Measurements from ENCODE around the gene HOXA7. TPM values are rescaled to one million over a fixed set of nuclear protein-coding genes. Genes with fewer than 3 reads are reported as not detected.
A peak's percentile ranks its signal among the peaks of the same experiment; 100 is the strongest.

The HOXA7 gene
- total RNA-seq, 1 donor from 2014 or later: 12.0 TPM

DNA sequence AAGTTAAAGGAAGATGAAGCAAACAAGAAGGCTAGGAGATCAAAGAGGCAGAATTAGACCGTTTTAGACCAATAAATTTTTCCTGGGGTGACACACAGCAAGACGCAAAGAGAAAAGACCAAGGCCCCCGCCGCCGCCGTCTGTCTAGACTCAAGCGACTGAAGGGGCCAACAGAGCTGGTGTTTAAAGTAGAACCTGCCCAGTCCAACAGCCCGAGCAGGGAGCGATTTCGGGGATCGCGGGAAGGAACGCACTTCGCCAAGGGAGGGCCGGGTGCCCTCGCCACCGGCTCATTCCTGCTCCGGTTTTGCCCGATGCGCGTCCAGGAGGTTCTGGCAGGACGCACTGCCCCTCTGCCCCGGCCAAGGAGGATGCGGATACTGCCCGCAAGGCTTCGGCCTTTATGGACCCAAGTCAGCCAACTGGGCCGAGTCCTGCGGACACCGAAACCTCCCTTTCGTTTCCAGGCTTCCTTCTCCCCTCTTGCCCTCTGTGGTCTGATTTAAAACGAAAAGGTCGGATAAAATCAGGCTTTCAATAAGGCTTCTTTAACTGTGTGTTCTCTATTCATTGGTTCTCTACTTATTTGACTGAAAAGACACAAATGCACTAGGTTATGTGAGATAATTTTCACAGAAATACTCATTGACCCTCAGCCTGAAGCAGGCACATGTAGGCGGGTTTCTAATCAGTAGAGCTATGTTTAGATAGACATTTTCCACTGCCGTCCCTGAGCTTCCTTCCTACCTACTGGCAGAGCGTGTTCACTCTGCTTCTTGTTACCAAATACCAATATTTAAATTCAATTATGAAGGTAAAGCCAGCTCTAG lies 2.2 kb upstream of the HOXA7 start:
- TF ChIP-seq, protein P1, sequence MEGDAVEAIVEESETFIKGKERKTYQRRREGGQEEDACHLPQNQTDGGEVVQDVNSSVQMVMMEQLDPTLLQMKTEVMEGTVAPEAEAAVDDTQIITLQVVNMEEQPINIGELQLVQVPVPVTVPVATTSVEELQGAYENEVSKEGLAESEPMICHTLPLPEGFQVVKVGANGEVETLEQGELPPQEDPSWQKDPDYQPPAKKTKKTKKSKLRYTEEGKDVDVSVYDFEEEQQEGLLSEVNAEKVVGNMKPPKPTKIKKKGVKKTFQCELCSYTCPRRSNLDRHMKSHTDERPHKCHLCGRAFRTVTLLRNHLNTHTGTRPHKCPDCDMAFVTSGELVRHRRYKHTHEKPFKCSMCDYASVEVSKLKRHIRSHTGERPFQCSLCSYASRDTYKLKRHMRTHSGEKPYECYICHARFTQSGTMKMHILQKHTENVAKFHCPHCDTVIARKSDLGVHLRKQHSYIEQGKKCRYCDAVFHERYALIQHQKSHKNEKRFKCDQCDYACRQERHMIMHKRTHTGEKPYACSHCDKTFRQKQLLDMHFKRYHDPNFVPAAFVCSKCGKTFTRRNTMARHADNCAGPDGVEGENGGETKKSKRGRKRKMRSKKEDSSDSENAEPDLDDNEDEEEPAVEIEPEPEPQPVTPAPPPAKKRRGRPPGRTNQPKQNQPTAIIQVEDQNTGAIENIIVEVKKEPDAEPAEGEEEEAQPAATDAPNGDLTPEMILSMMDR (IDR thresholded peaks at IDR 0.05): no peak
- Histone ChIP-seq H3K9me3 (no peaks in the 10 kb centered on the region), H3K27ac (no peak overlapping the region), H3K27me3 (no peaks in the 10 kb centered on the region), H3K4me3 (no peak overlapping the region), H3K4me1 (peaks cover 3 to 5% of the 10 kb centered on the region in 2 donors), H3K36me3 (no peaks in the 10 kb centered on the region)
- DNase-seq (ENCODE audit: low spot score in 2 of 2): peak in 1 of 2 donors; percentile 58
- intact Hi-C loops (cut with DNase I): loop anchor here (5.0 kb wide), 1 partner anchor 1301 kb away; no protein-coding TSS in a partner anchor

GRCh38 chr7:27157702-27158431 lies 1.4 kb upstream of the HOXA7 start:
- intact Hi-C loops (cut with DNase I): loop anchor here (5.0 kb wide), 1 partner anchor 1301 kb away; no protein-coding TSS in a partner anchor
- Histone ChIP-seq H3K27ac (no peak overlapping the region), H3K27me3 (no peaks in the 10 kb centered on the region), H3K4me1 (peaks cover 3 to 6% of the 10 kb centered on the region in 2 donors), H3K4me3 (no peak overlapping the region), H3K36me3 (no peaks in the 10 kb centered on the region), H3K9me3 (no peaks in the 10 kb centered on the region)
- TF ChIP-seq, protein P1 (IDR thresholded peaks at IDR 0.05): no peak
- peak in 1 of 2 donors; percentile 63 for DNase-seq (ENCODE audit: low spot score in 2 of 2)

- Histone ChIP-seq H3K36me3 (no peaks in the 10 kb centered on the region), H3K27ac (peak overlapping the region; percentile 68 to 73), H3K4me3 (peak overlapping the region; percentile 64 to 82), H3K27me3 (no peaks in the 10 kb centered on the region), H3K9me3 (no peaks in the 10 kb centered on the region), H3K4me1 (peaks cover 3 to 11% of the 10 kb centered on the region in 2 donors)
- DNase-seq (ENCODE audit: low spot score in 2 of 2): peak in 1 of 2 donors; percentile 64
- TF ChIP-seq, protein P1 (IDR thresholded peaks at IDR 0.05): no peak
- intact Hi-C loops (cut with DNase I): loop anchor here (5.0 kb wide), 1 partner anchor 1300 kb away; no protein-coding TSS in a partner anchor
Observed at GRCh38 chr7:27156916-27157701, 634 bp upstream of the HOXA7 start.

GRCh38 chr7:27155816-27156507 lies 513 bp downstream of the HOXA7 start:
- H3K9me3 ChIP-seq: no peaks in the 10 kb centered on the region
- H3K27me3 ChIP-seq: no peaks in the 10 kb centered on the region
- intact Hi-C loops (cut with DNase I): loop anchor here (5.0 kb wide), 1 partner anchor 1299 kb away; no protein-coding TSS in a partner anchor
- DNase-seq (ENCODE audit: low spot score in 2 of 2): peak in 1 of 2 donors; percentile 65
- TF ChIP-seq, protein P1 (IDR thresholded peaks at IDR 0.05): no peak
- no peaks in the 10 kb centered on the region for H3K36me3 ChIP-seq
- H3K27ac ChIP-seq: peak overlapping the region; percentile 68 to 73
- H3K4me3 ChIP-seq: peak overlapping the region; percentile 64 to 82
- peaks cover 3 to 15% of the 10 kb centered on the region in 2 donors for H3K4me1 ChIP-seq
